ENCODE data around the gene CXorf58.

DNA sequence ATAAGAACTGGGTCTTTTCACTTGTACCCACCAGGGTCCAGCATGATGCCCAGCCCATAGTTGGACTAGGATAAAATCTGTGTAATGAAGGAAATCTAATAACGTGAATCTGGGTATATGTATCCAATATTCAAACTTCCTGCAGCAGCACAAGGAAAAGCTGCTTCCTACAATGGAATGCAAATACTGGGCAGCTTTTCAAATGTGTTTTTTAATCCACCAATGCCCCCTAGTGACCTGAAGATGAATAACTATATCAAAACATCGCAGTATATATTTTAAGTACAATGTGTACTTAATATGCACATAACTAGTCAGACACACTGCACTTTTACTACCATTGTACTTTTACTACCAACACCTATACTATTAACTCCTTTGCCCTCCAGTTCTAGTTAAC, 5.4 kb upstream of the CXorf58 start:
- TF ChIP-seq, protein P1, sequence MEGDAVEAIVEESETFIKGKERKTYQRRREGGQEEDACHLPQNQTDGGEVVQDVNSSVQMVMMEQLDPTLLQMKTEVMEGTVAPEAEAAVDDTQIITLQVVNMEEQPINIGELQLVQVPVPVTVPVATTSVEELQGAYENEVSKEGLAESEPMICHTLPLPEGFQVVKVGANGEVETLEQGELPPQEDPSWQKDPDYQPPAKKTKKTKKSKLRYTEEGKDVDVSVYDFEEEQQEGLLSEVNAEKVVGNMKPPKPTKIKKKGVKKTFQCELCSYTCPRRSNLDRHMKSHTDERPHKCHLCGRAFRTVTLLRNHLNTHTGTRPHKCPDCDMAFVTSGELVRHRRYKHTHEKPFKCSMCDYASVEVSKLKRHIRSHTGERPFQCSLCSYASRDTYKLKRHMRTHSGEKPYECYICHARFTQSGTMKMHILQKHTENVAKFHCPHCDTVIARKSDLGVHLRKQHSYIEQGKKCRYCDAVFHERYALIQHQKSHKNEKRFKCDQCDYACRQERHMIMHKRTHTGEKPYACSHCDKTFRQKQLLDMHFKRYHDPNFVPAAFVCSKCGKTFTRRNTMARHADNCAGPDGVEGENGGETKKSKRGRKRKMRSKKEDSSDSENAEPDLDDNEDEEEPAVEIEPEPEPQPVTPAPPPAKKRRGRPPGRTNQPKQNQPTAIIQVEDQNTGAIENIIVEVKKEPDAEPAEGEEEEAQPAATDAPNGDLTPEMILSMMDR (IDR thresholded peaks at IDR 0.05 in 8 of 11, conservative IDR thresholded peaks at IDR 0.05 in 3 of 11): peak; percentile 15 to 67 (median 34)
- no peak for TF ChIP-seq POLR2A (IDR thresholded peaks at IDR 0.05)

Measured in spleen (tissue), 7 donors.